Measurements from ENCODE around the gene TANC1. TPM values are rescaled to one million over a fixed set of nuclear protein-coding genes. Genes with fewer than 3 reads are reported as not detected.

The TANC1 gene
- total RNA-seq, 2 donors from 2014 or later = 2.9 to 9.5 TPM

- Mint-ChIP-seq H3K27ac (no peak overlapping the region), H3K27me3 (ENCODE audit: insufficient read depth) (no peaks in the 10 kb centered on the region), H3K9me3 (peaks cover 2% of the 10 kb centered on the region), H3K4me3 (no peak overlapping the region), H3K4me1 (peaks cover 3% of the 10 kb centered on the region), H3K36me3 (ENCODE audit: low read depth) (no peaks in the 10 kb centered on the region)
- no peak for DNase-seq
- Histone ChIP-seq H3K27me3 (ENCODE audit: control insufficient read depth, insufficient read depth, low read length, poor library complexity, severe bottlenecking) (no peaks in the 10 kb centered on the region), H3K36me3 (ENCODE audit: control insufficient read depth, insufficient read depth, low read length) (peaks cover 18% of the 10 kb centered on the region), H3K4me1 (ENCODE audit: control insufficient read depth, insufficient read depth, low read length) (no peaks in the 10 kb centered on the region), H3K9ac (ENCODE audit: extremely low read depth, low read length, poor library complexity, severe bottlenecking) (no peak overlapping the region), H3K27ac (ENCODE audit: low read depth, low read length) (no peak overlapping the region), H3K4me3 (ENCODE audit: low read length) (no peak overlapping the region), H3K9me3 (ENCODE audit: control insufficient read depth, low read length) (peaks cover 3% of the 10 kb centered on the region)
- no peak for TF ChIP-seq CTCF (conservative IDR thresholded peaks at IDR 0.05)
- 90 to 95% methylated on average over 8 of the region's 8 CpGs for WGBS, 2 experiments (ENCODE audit: insufficient coverage in 1 of 2, insufficient read length in 1 of 2)
Measured at GRCh38 chr2:159111346-159111927, 143.0 kb downstream of the TANC1 start.

- Mint-ChIP-seq H3K4me1 (peaks cover 12% of the 10 kb centered on the region), H3K9me3 (peaks cover 4% of the 10 kb centered on the region), H3K27me3 (ENCODE audit: insufficient read depth) (no peaks in the 10 kb centered on the region), H3K4me3 (no peak overlapping the region), H3K27ac (no peak overlapping the region), H3K36me3 (ENCODE audit: low read depth) (peaks cover 4% of the 10 kb centered on the region)
- TF ChIP-seq CTCF (conservative IDR thresholded peaks at IDR 0.05) = no peak
- no peaks in the 10 kb centered on the region for H3K27me3 ChIP-seq (ENCODE audit: control insufficient read depth, insufficient read depth, low read length, poor library complexity, severe bottlenecking)
- H3K9ac ChIP-seq (ENCODE audit: extremely low read depth, low read length, poor library complexity, severe bottlenecking) = no peak overlapping the region
- H3K36me3 ChIP-seq (ENCODE audit: control insufficient read depth, insufficient read depth, low read length) = peaks cover 6% of the 10 kb centered on the region
- H3K27ac ChIP-seq (ENCODE audit: low read depth, low read length) = no peak overlapping the region
- DNase-seq = no peak
- 93 to 100% methylated on average over 2 to 5 of the region's 5 CpGs for WGBS, 2 experiments (ENCODE audit: insufficient coverage in 1 of 2, insufficient read length in 1 of 2)
- H3K4me1 ChIP-seq (ENCODE audit: control insufficient read depth, insufficient read depth, low read length) = peaks cover 6% of the 10 kb centered on the region
- peaks cover 11% of the 10 kb centered on the region for H3K9me3 ChIP-seq (ENCODE audit: control insufficient read depth, low read length)
- H3K4me3 ChIP-seq (ENCODE audit: low read length) = no peak overlapping the region
Measured at GRCh38 chr2:159114835-159115234, 146.4 kb downstream of the TANC1 start.

- H3K4me1 ChIP-seq (ENCODE audit: control insufficient read depth, insufficient read depth, low read length) = peaks cover 6% of the 10 kb centered on the region
- H3K9me3 ChIP-seq (ENCODE audit: control insufficient read depth, low read length) = peaks cover 11% of the 10 kb centered on the region
- Mint-ChIP-seq H3K36me3 (ENCODE audit: low read depth) (peaks cover 4% of the 10 kb centered on the region), H3K4me1 (peaks cover 12% of the 10 kb centered on the region), H3K27me3 (ENCODE audit: insufficient read depth) (no peaks in the 10 kb centered on the region), H3K9me3 (peaks cover 4% of the 10 kb centered on the region), H3K27ac (no peak overlapping the region), H3K4me3 (no peak overlapping the region)
- TF ChIP-seq CTCF (conservative IDR thresholded peaks at IDR 0.05) = no peak
- no peaks in the 10 kb centered on the region for H3K27me3 ChIP-seq (ENCODE audit: control insufficient read depth, insufficient read depth, low read length, poor library complexity, severe bottlenecking)
- no peak overlapping the region for H3K27ac ChIP-seq (ENCODE audit: low read depth, low read length)
- H3K9ac ChIP-seq (ENCODE audit: extremely low read depth, low read length, poor library complexity, severe bottlenecking) = no peak overlapping the region
- H3K4me3 ChIP-seq (ENCODE audit: low read length) = no peak overlapping the region
- H3K36me3 ChIP-seq (ENCODE audit: control insufficient read depth, insufficient read depth, low read length) = peaks cover 13% of the 10 kb centered on the region
- 95 to 100% methylated on average over 4 to 6 of the region's 6 CpGs for WGBS, 2 experiments (ENCODE audit: insufficient coverage in 1 of 2, insufficient read length in 1 of 2)
- peak; percentile 6 for DNase-seq
Measured at GRCh38 chr2:159116922-159117321, 148.5 kb downstream of the TANC1 start.
